Gastrocnemius medialis (tissue), 4 donors: ENCODE measurements around the gene CEP112.

Experiments
- CTCF ChIP-seq, 5 experiments: fragments of 450-650 bp in 3 of 5; fragments of 200-600 bp in 2 of 5; sonication (generic) in 2 of 5; IDR thresholded peaks in 4 of 5; conservative IDR thresholded peaks in 1 of 5; 1 replicate in 4 of 5; 2 replicates in 1 of 5; pipeline ENCODE4 v1.5.1; 2016 to 2019; ENCODE audit warnings: antibody characterized with exemption in 5 of 5, mild to moderate bottlenecking in 3 of 5, moderate library complexity in 3 of 5
- POLR2A ChIP-seq, 2 donors: fragments of 450-650 bp; IDR thresholded peaks; one replicate each; pipeline ENCODE4 v1.6.1; 2017; ENCODE audit warnings: antibody characterized with exemption in 2 of 2, mild to moderate bottlenecking in 2 of 2, moderate library complexity in 2 of 2

DNA sequence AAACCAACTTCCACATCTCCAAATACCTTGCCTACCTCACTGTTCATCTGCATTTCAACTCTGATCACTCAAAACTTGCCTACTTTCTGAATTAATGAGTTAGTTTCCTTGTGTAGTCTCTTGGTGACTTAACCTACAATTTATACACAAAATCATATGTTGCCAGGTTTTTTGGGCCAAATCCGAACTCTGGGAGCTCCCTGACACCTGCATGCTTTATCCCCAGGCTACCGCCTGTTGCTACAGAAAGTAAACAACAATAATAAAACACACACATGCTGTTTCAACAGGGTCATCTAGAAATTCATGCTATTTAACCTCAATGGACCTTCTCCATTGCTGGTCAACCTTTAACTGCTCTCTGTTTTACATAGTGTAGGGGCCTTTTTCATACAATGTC is 526.0 kb downstream of the CEP112 start:
- TF ChIP-seq CTCF (IDR thresholded peaks at IDR 0.05 in 4 of 5, conservative IDR thresholded peaks at IDR 0.05 in 1 of 5) (no peak), POLR2A (IDR thresholded peaks at IDR 0.05) (no peak)
